Peyer's patch (tissue), 4 donors: ENCODE measurements around the gene STK32B. TPM values are rescaled to one million over a fixed set of nuclear protein-coding genes. Genes with fewer than 3 reads are reported as not detected.
"Not testable (repeated sequence)": the region's sequence is repeated elsewhere in the genome, so short reads cannot be mapped to it uniquely, and the experiment has no call there.

Experiments used
- DNase-seq, 3 donors: peaks; one replicate each; pipeline ENCODE4 v3.0.0-alpha.2; 2017 to 2019
- H3K27ac ChIP-seq, 4 donors: fragments of 200-600 bp; sonication (generic); one replicate each; pipeline ENCODE4 v1.5.1; 2016 to 2019
- H3K27me3 ChIP-seq, 2 donors: fragments of 200-600 bp; sonication (generic); one replicate each; pipeline ENCODE4 v1.5.1; 2019
- H3K36me3 ChIP-seq, 3 donors: fragments of 200-600 bp; sonication (generic); one replicate each; pipeline ENCODE4 v1.5.1; 2016 to 2019
- H3K4me1 ChIP-seq, 4 donors: fragments of 200-600 bp; sonication (generic); one replicate each; pipeline ENCODE4 v1.5.1; 2016 to 2019
- H3K4me3 ChIP-seq, 4 donors: fragments of 200-600 bp; sonication (generic); 1 replicate in 3 of 4; 2 replicates in 1 of 4; pipeline ENCODE4 v1.5.1; 2016 to 2019; ENCODE audit warnings: mild to moderate bottlenecking in 1 of 4
- H3K9me3 ChIP-seq, 4 donors: fragments of 200-600 bp; sonication (generic); one replicate each; pipeline ENCODE4 v1.5.1; 2016 to 2019; ENCODE audit warnings: mild to moderate bottlenecking in 1 of 4
- POLR2A ChIP-seq, 2 donors: fragments of 450-650 bp; IDR thresholded peaks; one replicate each; pipeline ENCODE4 v1.5.1; 2017; ENCODE audit warnings: antibody characterized with exemption in 2 of 2, mild to moderate bottlenecking in 2 of 2, moderate library complexity in 2 of 2
- total RNA-seq, 4 donors: library from RNA; depleted of rRNA; stranded (reverse); fragments of >200 nt; gene quantifications; one replicate each; pipeline ENCODE4 v1.1.0, GENCODE V29; 2016
- TF ChIP-seq, protein P1 (sequence below), 6 experiments: fragments of 450-650 bp in 4 of 6; fragments of 200-600 bp in 2 of 6; sonication (generic) in 1 of 6; IDR thresholded peaks; one replicate each; pipeline ENCODE4 v1.5.1; 2017 to 2019; ENCODE audit warnings: antibody characterized with exemption in 6 of 6, mild to moderate bottlenecking in 3 of 6, moderate library complexity in 1 of 6

Gene STK32B
- total RNA-seq, 4 donors from 2014 or later = 0.35 to 3.3 (median 1.3) TPM

DNA sequence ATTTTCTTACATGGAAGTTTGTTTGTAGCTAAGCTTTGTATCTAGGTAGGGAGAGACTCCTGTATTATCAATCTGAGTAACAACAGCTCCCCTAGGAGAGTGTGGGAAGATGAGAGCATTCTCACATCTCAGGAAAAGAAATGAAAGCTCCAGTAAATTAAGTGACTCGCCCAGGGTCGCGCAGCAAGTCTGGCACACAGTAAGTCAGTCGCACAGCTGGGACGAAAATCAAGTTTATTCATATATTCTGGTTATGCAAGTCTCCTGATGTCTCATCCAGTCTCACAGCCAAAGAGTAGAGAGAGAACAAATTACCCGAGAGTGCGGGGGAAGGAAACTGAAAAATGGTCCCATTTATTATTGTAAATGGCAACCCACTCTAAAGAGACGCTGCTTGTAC, 216.1 kb downstream of the STK32B start:
- no peak for TF ChIP-seq POLR2A (IDR thresholded peaks at IDR 0.05)
- H3K27me3 ChIP-seq = no peaks in the 10 kb centered on the region
- no peaks in the 10 kb centered on the region for H3K9me3 ChIP-seq
- DNase-seq = no peak
- no peaks in the 10 kb centered on the region for H3K36me3 ChIP-seq
- no peak overlapping the region for H3K27ac ChIP-seq
- H3K4me1 ChIP-seq = no peaks in the 10 kb centered on the region
- no peak overlapping the region for H3K4me3 ChIP-seq

DNA sequence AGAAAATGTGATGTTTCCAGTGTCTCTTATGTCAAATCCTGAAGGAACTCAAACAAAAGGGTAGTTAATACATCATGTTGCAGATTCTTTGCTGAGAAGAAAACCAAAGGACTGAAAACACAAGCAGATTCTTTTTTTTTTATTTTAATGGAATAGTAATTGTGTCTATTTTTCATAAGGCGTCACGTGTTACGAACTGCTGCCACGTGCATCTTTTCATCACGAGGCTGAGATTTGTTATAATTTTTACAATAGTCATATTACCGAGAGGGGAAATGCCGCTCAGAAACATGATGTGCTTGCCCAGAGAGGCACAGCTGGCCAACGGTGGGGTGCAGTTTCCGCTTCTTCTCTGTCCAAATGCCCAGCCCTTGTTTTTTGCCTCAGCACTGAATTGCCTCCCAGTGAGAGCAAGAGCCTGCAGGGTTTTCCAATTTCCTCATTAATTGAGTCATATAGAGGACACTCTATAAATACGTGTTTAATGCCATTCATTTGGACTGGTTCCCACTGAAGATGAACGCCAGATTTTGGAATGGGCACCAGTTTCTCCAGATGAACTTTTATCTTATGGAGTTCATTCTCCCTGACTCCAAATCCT, 225.3 kb downstream of the STK32B start:
- DNase-seq = no peak
- H3K4me3 ChIP-seq = no peak overlapping the region
- H3K36me3 ChIP-seq = no peaks in the 10 kb centered on the region
- H3K27ac ChIP-seq = no peak overlapping the region
- no peak for TF ChIP-seq POLR2A (IDR thresholded peaks at IDR 0.05)
- TF ChIP-seq, protein P1, sequence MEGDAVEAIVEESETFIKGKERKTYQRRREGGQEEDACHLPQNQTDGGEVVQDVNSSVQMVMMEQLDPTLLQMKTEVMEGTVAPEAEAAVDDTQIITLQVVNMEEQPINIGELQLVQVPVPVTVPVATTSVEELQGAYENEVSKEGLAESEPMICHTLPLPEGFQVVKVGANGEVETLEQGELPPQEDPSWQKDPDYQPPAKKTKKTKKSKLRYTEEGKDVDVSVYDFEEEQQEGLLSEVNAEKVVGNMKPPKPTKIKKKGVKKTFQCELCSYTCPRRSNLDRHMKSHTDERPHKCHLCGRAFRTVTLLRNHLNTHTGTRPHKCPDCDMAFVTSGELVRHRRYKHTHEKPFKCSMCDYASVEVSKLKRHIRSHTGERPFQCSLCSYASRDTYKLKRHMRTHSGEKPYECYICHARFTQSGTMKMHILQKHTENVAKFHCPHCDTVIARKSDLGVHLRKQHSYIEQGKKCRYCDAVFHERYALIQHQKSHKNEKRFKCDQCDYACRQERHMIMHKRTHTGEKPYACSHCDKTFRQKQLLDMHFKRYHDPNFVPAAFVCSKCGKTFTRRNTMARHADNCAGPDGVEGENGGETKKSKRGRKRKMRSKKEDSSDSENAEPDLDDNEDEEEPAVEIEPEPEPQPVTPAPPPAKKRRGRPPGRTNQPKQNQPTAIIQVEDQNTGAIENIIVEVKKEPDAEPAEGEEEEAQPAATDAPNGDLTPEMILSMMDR (IDR thresholded peaks at IDR 0.05) = no peak
- H3K9me3 ChIP-seq = no peaks in the 10 kb centered on the region
- no peaks in the 10 kb centered on the region for H3K4me1 ChIP-seq
- no peaks in the 10 kb centered on the region for H3K27me3 ChIP-seq

DNA sequence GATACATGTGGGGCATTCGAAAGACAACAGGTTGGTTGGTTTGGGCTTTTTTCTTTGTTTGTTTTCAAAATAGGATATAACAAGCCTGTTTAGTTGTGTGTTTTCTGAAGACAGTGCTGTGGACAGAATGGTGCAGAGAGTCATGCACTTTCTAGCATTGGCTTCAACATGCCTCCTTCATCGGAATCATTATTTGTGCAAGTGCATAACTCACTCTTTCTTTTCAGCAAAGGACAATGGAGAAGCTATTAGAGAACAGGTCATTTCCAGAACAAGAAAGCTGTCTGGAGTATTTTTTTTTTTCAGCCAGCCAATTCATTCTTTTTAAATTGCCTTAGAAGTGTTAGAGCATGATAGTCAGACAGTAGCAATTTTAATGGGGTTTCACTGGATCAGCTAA, 225.8 kb downstream of the STK32B start:
- Histone ChIP-seq H3K36me3 (no peaks in the 10 kb centered on the region), H3K27me3 (no peaks in the 10 kb centered on the region), H3K4me1 (no peaks in the 10 kb centered on the region), H3K9me3 (no peaks in the 10 kb centered on the region), H3K4me3 (no peak overlapping the region), H3K27ac (no peak overlapping the region)
- no peak for DNase-seq
- no peak for TF ChIP-seq POLR2A (IDR thresholded peaks at IDR 0.05)
- TF ChIP-seq, protein P1 (IDR thresholded peaks at IDR 0.05) = no peak

DNA sequence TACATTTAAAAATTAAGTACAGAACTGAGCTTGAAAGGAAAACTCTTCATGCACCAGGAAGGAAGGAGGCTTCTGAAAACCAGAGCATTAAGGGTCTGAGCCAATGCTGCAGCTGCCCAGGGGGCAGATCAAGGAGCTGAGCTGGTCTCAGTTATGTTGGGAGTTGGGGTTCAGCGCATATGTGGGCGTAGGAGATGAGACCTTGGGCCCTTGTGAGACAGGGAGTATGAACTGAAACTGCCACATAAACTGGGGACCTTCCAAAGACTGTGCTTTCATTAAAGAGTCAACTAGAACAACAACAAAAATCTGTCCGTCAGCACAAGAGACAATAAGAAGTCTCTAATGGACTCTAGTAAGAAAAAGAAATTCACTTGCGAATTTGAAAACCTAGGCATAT, 226.9 kb downstream of the STK32B start:
- Histone ChIP-seq H3K4me3 (no peak overlapping the region), H3K27me3 (no peaks in the 10 kb centered on the region), H3K36me3 (no peaks in the 10 kb centered on the region), H3K9me3 (no peaks in the 10 kb centered on the region), H3K4me1 (no peaks in the 10 kb centered on the region), H3K27ac (no peak overlapping the region)
- DNase-seq = no peak
- TF ChIP-seq, protein P1 (IDR thresholded peaks at IDR 0.05) = no peak
- no peak for TF ChIP-seq POLR2A (IDR thresholded peaks at IDR 0.05)

DNA sequence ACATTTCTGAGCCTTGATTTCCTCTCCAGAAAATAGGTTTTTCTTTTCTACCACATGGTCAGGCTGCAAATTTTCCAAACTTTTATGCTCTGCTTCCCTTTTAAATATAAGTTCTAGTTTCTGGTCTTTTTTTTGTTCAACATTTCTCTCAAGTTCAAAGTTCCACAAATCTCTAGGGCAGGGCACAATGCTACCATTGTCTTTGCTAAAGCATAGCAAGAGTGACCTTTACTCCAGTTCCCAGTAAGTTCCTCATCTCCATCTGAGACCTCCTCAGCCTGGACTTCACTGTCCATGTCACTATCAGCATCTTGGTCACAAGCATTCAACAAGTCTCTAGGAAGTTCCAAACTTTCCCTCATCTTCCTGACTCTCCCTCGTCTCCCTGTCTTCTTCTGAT, 228.8 kb downstream of the STK32B start:
- not testable (repeated sequence) for H3K9me3 ChIP-seq, H3K27ac ChIP-seq, H3K27me3 ChIP-seq, H3K4me3 ChIP-seq, H3K4me1 ChIP-seq, H3K36me3 ChIP-seq, DNase-seq

DNA sequence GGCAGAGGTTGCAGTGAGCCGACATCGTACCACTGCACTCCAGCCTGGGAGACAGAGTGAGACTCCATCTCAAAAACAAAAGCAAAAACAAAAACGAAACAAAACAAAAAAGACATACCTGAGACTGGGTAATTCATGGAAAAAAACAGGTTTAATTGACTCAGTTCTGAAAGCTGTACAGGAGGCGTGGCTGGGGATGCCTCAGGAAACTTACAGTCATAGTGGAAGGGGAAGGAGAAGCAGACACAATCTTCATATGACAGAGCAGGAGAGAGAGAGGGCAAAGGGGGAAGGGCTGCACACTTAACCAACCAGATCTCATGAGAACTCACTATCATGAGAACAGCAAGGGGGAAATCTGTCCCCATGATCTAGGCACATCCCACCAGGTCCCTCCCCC, 229.5 kb downstream of the STK32B start:
- Histone ChIP-seq H3K36me3 (no peaks in the 10 kb centered on the region), H3K4me1 (no peaks in the 10 kb centered on the region), H3K27me3 (no peaks in the 10 kb centered on the region), H3K9me3 (no peaks in the 10 kb centered on the region), H3K27ac (no peak overlapping the region), H3K4me3 (no peak overlapping the region)
- TF ChIP-seq POLR2A (IDR thresholded peaks at IDR 0.05) = no peak
- DNase-seq = no peak

DNA sequence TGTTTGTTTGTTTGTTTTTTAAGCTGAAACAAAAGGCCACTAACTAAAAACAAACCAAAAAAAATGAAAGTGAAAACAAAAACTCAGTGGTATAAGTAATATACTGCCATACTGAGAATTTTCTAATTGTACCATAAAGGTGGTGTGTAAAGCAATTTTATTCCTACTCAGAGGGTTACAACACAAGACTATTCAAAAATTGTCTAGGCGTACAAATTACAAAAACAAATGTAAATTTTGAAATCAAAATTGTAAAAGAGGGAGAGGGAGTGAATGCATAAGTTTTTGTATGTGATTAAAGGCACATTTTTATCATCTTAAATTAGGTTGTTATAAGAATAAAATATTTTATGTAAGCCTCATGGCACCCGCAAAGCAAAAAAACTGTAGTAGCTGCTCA, 232.6 kb downstream of the STK32B start:
- Histone ChIP-seq H3K9me3 (no peaks in the 10 kb centered on the region), H3K27me3 (no peaks in the 10 kb centered on the region), H3K27ac (no peak overlapping the region)

More for the DNA sequence above, 232.6 kb downstream of the STK32B start:
- H3K4me1 ChIP-seq = no peaks in the 10 kb centered on the region
- no peak for DNase-seq
- TF ChIP-seq POLR2A (IDR thresholded peaks at IDR 0.05) = no peak
- TF ChIP-seq, protein P1 (IDR thresholded peaks at IDR 0.05) = no peak
- H3K4me3 ChIP-seq = no peak overlapping the region
- no peaks in the 10 kb centered on the region for H3K36me3 ChIP-seq
